HEK293 (cell line): ENCODE data around the gene CDH8.

ENCODE experiments used
- CTCF ChIA-PET: fragments of 350-600 bp; formaldehyde crosslinking; extraction: SDS; loops from one replicate; lab custom pipeline; 2021; ENCODE audit warnings: antibody characterized with exemption; lab: Yijun Ruan, JAX
- POLR2A ChIA-PET: fragments of 300-600 bp; formaldehyde crosslinking; extraction: SDS; loops from one replicate; lab custom pipeline; 2020; ENCODE audit warnings: antibody characterized with exemption, inconsistent platforms; lab: Yijun Ruan, JAX
- H3K27ac ChIP-seq: fragments of 200-500 bp; sonication (Bioruptor generic); 2 replicates; pipeline ENCODE4 v1.5.1; 2014; ENCODE audit warnings: low read depth, low read length, control low read depth, inconsistent platforms; ENCODE audit errors: extremely low read depth
- H3K36me3 ChIP-seq, 2 experiments: fragments of 200-500 bp in 1 of 2; sonication (Bioruptor generic) in 1 of 2; 1 replicate in 1 of 2; 2 replicates in 1 of 2; pipeline ENCODE4 v1.5.1; 2014 to 2017; ENCODE audit warnings: inconsistent platforms in 2 of 2, low read length in 2 of 2; ENCODE audit not compliant: control insufficient read depth in 2 of 2, insufficient read depth in 1 of 2
- H3K4me1 ChIP-seq: fragments of 200-500 bp; sonication (Bioruptor generic); 2 replicates; pipeline ENCODE4 v1.5.1; 2014; ENCODE audit warnings: mild to moderate bottlenecking, low read length, inconsistent platforms; ENCODE audit not compliant: control insufficient read depth, insufficient read depth
- H3K4me3 ChIP-seq: 2 replicates; pipeline ENCODE4 v1.5.1; 2011; ENCODE audit warnings: low read depth, mild to moderate bottlenecking, control low read depth, low read length, moderate library complexity
- H3K9me3 ChIP-seq: fragments of 200-500 bp; sonication (Bioruptor generic); 2 replicates; pipeline ENCODE4 v1.5.1; 2014; ENCODE audit warnings: low read depth, low read length, inconsistent platforms; ENCODE audit not compliant: control insufficient read depth, insufficient read depth
- BCL11B ChIP-seq: fragments of 450-650 bp; formaldehyde crosslinking; IDR thresholded peaks from 2 replicates; pipeline ENCODE4 v1.5.1; 2016; ENCODE audit warnings: low read depth, missing biosample characterization, missing genetic modification characterization
- GLI2 ChIP-seq: fragments of 450-650 bp; formaldehyde crosslinking; IDR thresholded peaks from 2 replicates; pipeline ENCODE4; 2017; ENCODE audit warnings: missing biosample characterization, missing genetic modification characterization, low read depth, borderline replicate concordance
- HOXC10 ChIP-seq: sonication (generic); formaldehyde crosslinking; IDR thresholded peaks from 2 replicates; pipeline ENCODE4 v1.8.1; 2023; ENCODE audit warnings: mild to moderate bottlenecking, missing genetic modification reagents
- HOXD13 ChIP-seq: sonication (generic); formaldehyde crosslinking; IDR thresholded peaks from 2 replicates; pipeline ENCODE4 v1.8.0; 2022; ENCODE audit warnings: missing genetic modification reagents, borderline replicate concordance
- MZF1 ChIP-seq: fragments of 450-650 bp; formaldehyde crosslinking; IDR thresholded peaks from 2 replicates; pipeline ENCODE4 v1.5.1; 2017; ENCODE audit warnings: missing biosample characterization, missing genetic modification characterization, borderline replicate concordance
- OSR2 ChIP-seq: fragments of 450-650 bp; formaldehyde crosslinking; IDR thresholded peaks from 2 replicates; pipeline ENCODE4 v1.5.1; 2016; ENCODE audit warnings: missing biosample characterization, missing genetic modification characterization
- TCF7L2 ChIP-seq: IDR thresholded peaks from 2 replicates; pipeline ENCODE4 v1.6.1; 2011; ENCODE audit warnings: low read depth, mild to moderate bottlenecking, inconsistent platforms, low read length, moderate library complexity, borderline replicate concordance
- ZFP37 ChIP-seq: fragments of 450-650 bp; formaldehyde crosslinking; IDR thresholded peaks from 2 replicates; pipeline ENCODE4 v1.5.1; 2016; ENCODE audit warnings: missing biosample characterization, missing genetic modification characterization
- ZNF138 ChIP-seq: fragments of 450-650 bp; formaldehyde crosslinking; IDR thresholded peaks from 2 replicates; pipeline ENCODE4 v1.5.1; 2016; ENCODE audit warnings: missing biosample characterization, missing genetic modification characterization, borderline replicate concordance
- ZNF146 ChIP-seq: fragments of 450-650 bp; formaldehyde crosslinking; IDR thresholded peaks from 2 replicates; pipeline ENCODE4 v1.5.1; 2016; ENCODE audit warnings: missing biosample characterization, missing genetic modification characterization
- ZNF155 ChIP-seq: fragments of 450-650 bp; formaldehyde crosslinking; IDR thresholded peaks from 2 replicates; pipeline ENCODE4 v1.5.1; 2016; ENCODE audit warnings: missing biosample characterization, missing genetic modification characterization
- ZNF19 ChIP-seq: fragments of 450-650 bp; formaldehyde crosslinking; IDR thresholded peaks from 2 replicates; pipeline ENCODE4; 2016; ENCODE audit warnings: missing biosample characterization, missing genetic modification characterization, low read depth
- ZNF2 ChIP-seq: fragments of 450-650 bp; formaldehyde crosslinking; IDR thresholded peaks from 2 replicates; pipeline ENCODE4 v1.5.1; 2016; ENCODE audit warnings: missing biosample characterization, missing genetic modification characterization
- ZNF248 ChIP-seq: fragments of 450-650 bp; formaldehyde crosslinking; IDR thresholded peaks from 2 replicates; pipeline ENCODE4 v1.5.1; 2017; ENCODE audit warnings: missing biosample characterization, missing genetic modification characterization
- ZNF354C ChIP-seq: fragments of 450-650 bp; formaldehyde crosslinking; IDR thresholded peaks from 2 replicates; pipeline ENCODE4 v1.5.1; 2016; ENCODE audit warnings: missing biosample characterization, missing genetic modification characterization, low read depth, borderline replicate concordance
- ZNF391 ChIP-seq: fragments of 450-650 bp; formaldehyde crosslinking; IDR thresholded peaks from 2 replicates; pipeline ENCODE4 v1.5.1; 2016; ENCODE audit warnings: low read depth, missing biosample characterization, missing genetic modification characterization, borderline replicate concordance
- ZNF544 ChIP-seq: fragments of 450-650 bp; formaldehyde crosslinking; IDR thresholded peaks from 2 replicates; pipeline ENCODE4 v1.5.0; 2017; ENCODE audit warnings: missing biosample characterization, missing genetic modification characterization
- ZNF549 ChIP-seq: fragments of 450-650 bp; IDR thresholded peaks from 2 replicates; pipeline ENCODE4 v1.5.1; 2018; ENCODE audit warnings: missing biosample characterization, missing genetic modification characterization, mild to moderate bottlenecking, inconsistent platforms, moderate library complexity
- ZNF654 ChIP-seq: fragments of 450-650 bp; formaldehyde crosslinking; IDR thresholded peaks from 2 replicates; pipeline ENCODE4 v1.5.1; 2016; ENCODE audit warnings: low read depth, missing biosample characterization, missing genetic modification characterization
- ZNF677 ChIP-seq: fragments of 450-650 bp; IDR thresholded peaks from 2 replicates; pipeline ENCODE4 v1.5.0; 2018; ENCODE audit warnings: missing biosample characterization, mild to moderate bottlenecking, missing genetic modification characterization, moderate library complexity
- ZNF776 ChIP-seq: fragments of 450-650 bp; formaldehyde crosslinking; IDR thresholded peaks from 2 replicates; pipeline ENCODE4 v1.5.0; 2017; ENCODE audit warnings: missing biosample characterization, missing genetic modification characterization, borderline replicate concordance
- TF ChIP-seq, protein P1 (sequence below): sonication (generic); formaldehyde crosslinking; IDR thresholded peaks from 2 replicates; pipeline ENCODE4 v1.8.1; 2022; ENCODE audit warnings: mild to moderate bottlenecking, moderate library complexity, missing genetic modification reagents
- TF ChIP-seq, protein P2 (sequence below): fragments of 450-650 bp; formaldehyde crosslinking; IDR thresholded peaks from 2 replicates; pipeline ENCODE4 v1.5.1; 2016; ENCODE audit warnings: missing biosample characterization, missing genetic modification characterization
- TF ChIP-seq, protein P3 (sequence below): fragments of 450-650 bp; formaldehyde crosslinking; IDR thresholded peaks from 2 replicates; pipeline ENCODE4 v1.5.1; 2016; ENCODE audit warnings: missing biosample characterization, missing genetic modification characterization
- TF ChIP-seq, protein P4 (sequence below): fragments of 450-650 bp; formaldehyde crosslinking; IDR thresholded peaks from 2 replicates; pipeline ENCODE4 v1.5.1; 2017; ENCODE audit warnings: missing biosample characterization, mild to moderate bottlenecking, missing genetic modification characterization, moderate library complexity

Gene CDH8

DNA sequence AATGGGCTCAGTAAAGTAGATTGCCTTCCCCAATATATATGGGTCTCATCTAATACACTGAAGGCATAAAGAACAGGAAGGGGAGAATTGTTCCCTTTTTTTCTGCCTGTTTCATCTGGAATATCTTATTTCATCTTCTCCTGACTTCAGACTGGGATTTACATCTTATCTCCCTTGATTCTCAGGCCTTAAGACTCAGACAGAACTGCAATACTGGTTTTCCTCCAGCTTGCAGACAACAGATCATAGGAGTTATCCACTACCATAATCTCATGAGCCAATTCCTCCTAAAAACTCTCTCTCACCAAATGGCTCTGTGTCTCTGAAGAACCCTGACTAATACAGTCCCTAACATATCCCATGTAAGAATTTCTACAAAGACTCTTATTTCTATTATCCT is 390.7 kb downstream of the CDH8 start:
- no peaks in the 10 kb centered on the region for H3K36me3 ChIP-seq
- H3K4me1 ChIP-seq: no peaks in the 10 kb centered on the region
- ChIA-PET CTCF (no interaction called here), POLR2A (no interaction called here)
- H3K9me3 ChIP-seq: no peaks in the 10 kb centered on the region
- H3K4me3 ChIP-seq: no peak overlapping the region
- TF ChIP-seq ZNF544 (no peak), MZF1 (tag by site-specific recombination) (no peak), HOXC10 (CRISPR knock-in tag) (no peak), ZNF654 (tag by site-specific recombination) (no peak), BCL11B (tag by site-specific recombination) (no peak), ZNF776 (tag by site-specific recombination) (no peak), GLI2 (tag by site-specific recombination) (no peak), TCF7L2 (no peak)
- TF ChIP-seq, protein P1, sequence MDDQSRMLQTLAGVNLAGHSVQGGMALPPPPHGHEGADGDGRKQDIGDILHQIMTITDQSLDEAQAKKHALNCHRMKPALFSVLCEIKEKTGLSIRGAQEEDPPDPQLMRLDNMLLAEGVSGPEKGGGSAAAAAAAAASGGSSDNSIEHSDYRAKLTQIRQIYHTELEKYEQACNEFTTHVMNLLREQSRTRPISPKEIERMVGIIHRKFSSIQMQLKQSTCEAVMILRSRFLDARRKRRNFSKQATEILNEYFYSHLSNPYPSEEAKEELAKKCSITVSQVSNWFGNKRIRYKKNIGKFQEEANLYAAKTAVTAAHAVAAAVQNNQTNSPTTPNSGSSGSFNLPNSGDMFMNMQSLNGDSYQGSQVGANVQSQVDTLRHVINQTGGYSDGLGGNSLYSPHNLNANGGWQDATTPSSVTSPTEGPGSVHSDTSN (CRISPR knock-in tag): no peak
- TF ChIP-seq, protein P2, sequence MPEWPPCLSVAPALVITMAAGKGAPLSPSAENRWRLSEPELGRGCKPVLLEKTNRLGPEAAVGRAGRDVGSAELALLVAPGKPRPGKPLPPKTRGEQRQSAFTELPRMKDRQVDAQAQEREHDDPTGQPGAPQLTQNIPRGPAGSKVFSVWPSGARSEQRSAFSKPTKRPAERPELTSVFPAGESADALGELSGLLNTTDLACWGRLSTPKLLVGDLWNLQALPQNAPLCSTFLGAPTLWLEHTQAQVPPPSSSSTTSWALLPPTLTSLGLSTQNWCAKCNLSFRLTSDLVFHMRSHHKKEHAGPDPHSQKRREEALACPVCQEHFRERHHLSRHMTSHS: no peak
- H3K27ac ChIP-seq: no peak overlapping the region

DNA sequence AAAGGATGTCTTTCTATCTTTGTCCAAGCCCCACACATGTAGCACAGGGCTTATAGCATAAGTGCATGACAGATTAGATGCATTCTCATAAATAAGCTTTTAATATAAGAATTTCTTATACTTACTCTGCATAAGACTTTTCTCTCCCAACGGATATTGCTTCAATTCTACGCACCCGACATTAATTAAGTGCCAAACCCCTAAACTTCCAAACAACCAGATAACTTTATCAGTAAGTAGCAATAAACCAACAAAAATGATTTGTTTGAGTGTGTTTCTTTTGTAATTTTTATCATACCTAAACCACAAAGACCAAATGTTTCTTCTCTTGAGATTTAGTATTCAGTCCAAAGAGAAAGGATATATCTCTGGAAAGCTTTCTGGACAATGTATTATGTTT is 391.5 kb downstream of the CDH8 start:
- no peaks in the 10 kb centered on the region for H3K36me3 ChIP-seq
- TF ChIP-seq ZNF391: no peak
- TF ChIP-seq ZNF155 (tag by site-specific recombination): no peak
- TF ChIP-seq ZNF19 (tag by site-specific recombination): no peak
- TF ChIP-seq, protein P3, sequence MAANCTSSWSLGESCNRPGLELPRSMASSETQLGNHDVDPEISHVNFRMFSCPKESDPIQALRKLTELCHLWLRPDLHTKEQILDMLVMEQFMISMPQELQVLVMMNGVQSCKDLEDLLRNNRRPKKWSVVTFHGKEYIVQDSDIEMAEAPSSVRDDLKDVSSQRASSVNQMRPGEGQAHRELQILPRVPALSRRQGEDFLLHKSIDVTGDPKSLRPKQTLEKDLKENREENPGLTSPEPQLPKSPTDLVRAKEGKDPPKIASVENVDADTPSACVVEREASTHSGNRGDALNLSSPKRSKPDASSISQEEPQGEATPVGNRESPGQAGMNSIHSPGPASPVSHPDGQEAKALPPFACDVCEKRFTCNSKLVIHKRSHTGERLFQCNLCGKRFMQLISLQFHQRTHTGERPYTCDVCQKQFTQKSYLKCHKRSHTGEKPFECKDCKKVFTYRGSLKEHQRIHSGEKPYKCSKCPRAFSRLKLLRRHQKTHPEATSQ (tag by site-specific recombination): no peak
- no peak for TF ChIP-seq ZNF138 (tag by site-specific recombination)
- TF ChIP-seq, all 188 proteins: peak for 0
- Histone ChIP-seq H3K9me3 (no peaks in the 10 kb centered on the region), H3K27ac (no peak overlapping the region), H3K4me1 (no peaks in the 10 kb centered on the region), H3K4me3 (no peak overlapping the region)
- ChIA-PET POLR2A (no interaction called here), CTCF (no interaction called here)

DNA sequence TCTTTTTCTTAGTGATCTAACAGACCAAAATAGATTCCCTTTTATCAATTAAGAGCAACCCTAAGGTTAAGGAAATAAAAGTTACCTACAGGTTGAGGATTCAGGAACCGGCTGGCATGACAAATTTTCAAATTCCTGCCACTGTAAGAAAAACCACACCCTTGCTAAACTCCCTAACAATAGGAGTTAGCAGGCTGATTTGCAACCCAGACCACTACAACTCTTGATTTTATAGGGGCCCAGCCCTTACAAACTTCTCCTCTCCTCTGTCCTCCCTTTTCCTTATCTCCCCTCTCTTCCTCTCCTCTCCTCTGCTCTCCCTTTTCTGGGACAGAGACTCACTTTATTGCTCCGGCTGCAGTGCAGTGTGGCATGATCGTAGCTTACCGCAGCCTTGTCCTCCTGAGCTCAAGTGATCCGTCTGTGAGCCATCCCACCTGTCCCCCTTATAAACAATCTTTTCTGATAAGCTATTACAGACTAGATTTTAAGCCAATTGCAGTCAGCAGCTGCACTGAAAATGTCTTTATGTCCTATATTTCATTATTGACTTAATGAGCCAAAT is 418.9 kb downstream of the CDH8 start:
- no peaks in the 10 kb centered on the region for H3K36me3 ChIP-seq
- no peaks in the 10 kb centered on the region for H3K9me3 ChIP-seq
- CTCF ChIA-PET: no interaction called here
- POLR2A ChIA-PET: no interaction called here
- H3K4me3 ChIP-seq: no peak overlapping the region
- no peaks in the 10 kb centered on the region for H3K4me1 ChIP-seq
- H3K27ac ChIP-seq: no peak overlapping the region
- TF ChIP-seq ZNF2: no peak
- TF ChIP-seq ZNF677 (tag by site-specific recombination): no peak
- TF ChIP-seq, protein P4, sequence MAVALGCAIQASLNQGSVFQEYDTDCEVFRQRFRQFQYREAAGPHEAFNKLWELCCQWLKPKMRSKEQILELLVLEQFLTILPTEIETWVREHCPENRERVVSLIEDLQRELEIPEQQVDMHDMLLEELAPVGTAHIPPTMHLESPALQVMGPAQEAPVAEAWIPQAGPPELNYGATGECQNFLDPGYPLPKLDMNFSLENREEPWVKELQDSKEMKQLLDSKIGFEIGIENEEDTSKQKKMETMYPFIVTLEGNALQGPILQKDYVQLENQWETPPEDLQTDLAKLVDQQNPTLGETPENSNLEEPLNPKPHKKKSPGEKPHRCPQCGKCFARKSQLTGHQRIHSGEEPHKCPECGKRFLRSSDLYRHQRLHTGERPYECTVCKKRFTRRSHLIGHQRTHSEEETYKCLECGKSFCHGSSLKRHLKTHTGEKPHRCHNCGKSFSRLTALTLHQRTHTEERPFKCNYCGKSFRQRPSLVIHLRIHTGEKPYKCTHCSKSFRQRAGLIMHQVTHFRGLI (tag by site-specific recombination): no peak
- no peak for TF ChIP-seq ZNF248
- no peak for TF ChIP-seq ZFP37
- no peak for TF ChIP-seq ZNF544
- no peak for TF ChIP-seq ZNF549
- no peak for TF ChIP-seq ZNF146 (tag by site-specific recombination)
- no peak for TF ChIP-seq HOXD13 (CRISPR knock-in tag)
- no peak for TF ChIP-seq ZNF354C
- TF ChIP-seq OSR2: no peak
